Measurements from ENCODE around the gene STUM. TPM values are rescaled to one million over a fixed set of nuclear protein-coding genes. Genes with fewer than 3 reads are reported as not detected.

STUM gene
- total and polyA plus RNA-seq, 2 donors (not counting 1 experiment from before 2014, with no cell fraction given), result 0.01 TPM; not detected in 1

DNA sequence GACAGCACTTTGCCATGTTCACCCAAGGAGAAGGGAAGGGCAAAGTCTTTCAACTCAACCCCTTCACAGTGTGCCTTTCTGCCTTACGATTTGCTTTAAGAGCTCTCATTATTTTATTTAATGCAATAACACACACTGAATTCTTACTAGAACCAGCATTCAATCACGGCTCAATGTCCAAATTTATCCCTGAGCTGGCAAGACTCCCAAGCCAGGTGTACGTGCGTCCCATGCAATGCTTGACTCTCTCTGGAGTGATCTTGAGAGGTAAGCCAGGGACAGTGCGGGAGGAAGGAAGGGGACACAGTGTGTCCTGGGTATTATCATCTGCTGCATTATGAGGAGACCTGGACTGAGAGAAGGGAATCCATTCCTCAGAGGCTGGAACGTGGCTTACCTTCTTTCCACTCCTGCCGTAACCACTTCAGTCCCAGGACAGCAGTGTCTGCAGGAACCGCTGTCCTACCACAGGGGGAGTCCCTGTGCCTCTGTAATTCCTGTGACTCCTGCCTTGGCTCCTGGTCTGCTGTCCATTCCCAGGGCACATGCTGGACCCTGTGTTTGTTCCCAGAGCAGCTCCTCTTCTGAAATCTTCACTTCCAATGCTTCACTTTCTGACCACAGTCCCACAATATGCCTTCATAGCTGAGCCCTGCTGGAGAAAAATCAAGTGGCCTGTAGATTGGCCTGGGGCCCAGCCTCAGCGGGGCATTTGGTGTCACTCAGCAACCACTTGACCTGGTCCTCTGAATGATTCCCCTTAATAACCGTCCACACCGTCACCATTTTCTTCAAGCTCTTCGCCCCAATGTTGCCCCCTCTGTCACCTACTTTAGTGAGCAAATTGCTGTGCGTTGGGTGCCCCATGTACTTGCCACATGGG is 28.6 kb upstream of the STUM start:
- Histone ChIP-seq H3K36me3 (ENCODE audit: control insufficient read depth, insufficient read depth, low read length) (no peaks in the 10 kb centered on the region), H3K27me3 (ENCODE audit: control insufficient read depth, insufficient read depth, low read length) (peaks cover 12% of the 10 kb centered on the region), H3K79me2 (ENCODE audit: control insufficient read depth, insufficient read depth, low read length) (no peaks in the 10 kb centered on the region), H3K4me1 (ENCODE audit: control insufficient read depth, extremely low read depth, insufficient read depth, low read length) (no peaks in the 10 kb centered on the region), H3K9ac (ENCODE audit: insufficient read depth, low read length) (no peak overlapping the region), H3K27ac (ENCODE audit: insufficient read depth, low read length) (no peak overlapping the region), H2AFZ (ENCODE audit: low read length) (no peak overlapping the region), H3K9me3 (ENCODE audit: control insufficient read depth, insufficient read depth, low read depth, low read length) (no peaks in the 10 kb centered on the region), H4K20me1 (ENCODE audit: control insufficient read depth, extremely low read depth, insufficient read depth, low read length) (no peaks in the 10 kb centered on the region), H3K4me2 (ENCODE audit: extremely low read depth, insufficient read depth, low read length) (no peak overlapping the region), H3K4me3 (replicated peaks in 1 of 4; ENCODE audit: control extremely low read depth in 1 of 4, insufficient read depth in 1 of 4, low read depth in 3 of 4, low read length in 4 of 4) (no peak overlapping the region)
- no peak for DNase-seq (ENCODE audit: low read depth in 2 of 2)
- no peak for TF ChIP-seq EZH2 (IDR thresholded peaks at IDR 0.05; ENCODE audit: low read length, missing control alignments)
- TF ChIP-seq, protein P1, sequence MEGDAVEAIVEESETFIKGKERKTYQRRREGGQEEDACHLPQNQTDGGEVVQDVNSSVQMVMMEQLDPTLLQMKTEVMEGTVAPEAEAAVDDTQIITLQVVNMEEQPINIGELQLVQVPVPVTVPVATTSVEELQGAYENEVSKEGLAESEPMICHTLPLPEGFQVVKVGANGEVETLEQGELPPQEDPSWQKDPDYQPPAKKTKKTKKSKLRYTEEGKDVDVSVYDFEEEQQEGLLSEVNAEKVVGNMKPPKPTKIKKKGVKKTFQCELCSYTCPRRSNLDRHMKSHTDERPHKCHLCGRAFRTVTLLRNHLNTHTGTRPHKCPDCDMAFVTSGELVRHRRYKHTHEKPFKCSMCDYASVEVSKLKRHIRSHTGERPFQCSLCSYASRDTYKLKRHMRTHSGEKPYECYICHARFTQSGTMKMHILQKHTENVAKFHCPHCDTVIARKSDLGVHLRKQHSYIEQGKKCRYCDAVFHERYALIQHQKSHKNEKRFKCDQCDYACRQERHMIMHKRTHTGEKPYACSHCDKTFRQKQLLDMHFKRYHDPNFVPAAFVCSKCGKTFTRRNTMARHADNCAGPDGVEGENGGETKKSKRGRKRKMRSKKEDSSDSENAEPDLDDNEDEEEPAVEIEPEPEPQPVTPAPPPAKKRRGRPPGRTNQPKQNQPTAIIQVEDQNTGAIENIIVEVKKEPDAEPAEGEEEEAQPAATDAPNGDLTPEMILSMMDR (conservative IDR thresholded peaks at IDR 0.05 in 1 of 2, IDR thresholded peaks at IDR 0.05 in 1 of 2; ENCODE audit: low read depth in 1 of 2, low read length in 2 of 2), result no peak

DNA sequence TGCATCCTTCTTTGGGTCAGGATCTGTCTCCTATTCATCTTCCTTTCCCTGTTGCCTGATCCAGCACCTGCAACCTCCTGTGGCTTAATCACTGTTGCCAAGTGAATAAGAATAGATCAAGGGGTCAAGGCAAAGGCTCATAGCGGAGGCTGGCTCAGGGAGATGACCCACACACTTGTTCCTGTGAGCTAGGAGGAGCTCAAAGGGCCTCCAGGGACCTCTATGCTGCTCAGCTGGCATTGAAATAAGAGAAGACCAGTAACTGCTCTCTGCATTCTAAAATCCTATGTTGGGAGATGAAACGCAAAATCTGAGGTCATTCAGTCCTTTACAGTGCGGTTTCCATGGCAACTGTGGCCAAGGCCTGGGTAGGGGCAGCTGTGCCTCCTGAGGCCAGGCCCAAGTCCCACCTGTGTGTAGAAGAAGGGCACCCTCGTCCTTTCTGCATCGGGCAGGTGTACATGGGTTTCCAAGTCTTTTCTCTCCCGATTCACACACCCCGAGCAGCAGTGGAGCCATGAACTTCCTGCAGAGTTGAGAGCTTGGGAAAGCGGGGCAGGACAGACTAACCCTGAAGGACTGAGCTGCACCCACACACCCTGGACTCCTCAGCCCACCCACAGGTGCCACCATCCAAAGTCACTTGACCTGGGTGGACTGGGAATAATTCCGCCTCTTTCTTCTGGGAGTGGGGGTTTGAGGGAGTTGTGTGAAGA is 27.8 kb upstream of the STUM start:
- Histone ChIP-seq H3K4me3 (replicated peaks in 1 of 4; ENCODE audit: control extremely low read depth in 1 of 4, insufficient read depth in 1 of 4, low read depth in 3 of 4, low read length in 4 of 4) (no peak overlapping the region), H2AFZ (ENCODE audit: low read length) (no peak overlapping the region), H4K20me1 (ENCODE audit: control insufficient read depth, extremely low read depth, insufficient read depth, low read length) (no peaks in the 10 kb centered on the region), H3K4me2 (ENCODE audit: extremely low read depth, insufficient read depth, low read length) (no peak overlapping the region), H3K9ac (ENCODE audit: insufficient read depth, low read length) (no peak overlapping the region), H3K9me3 (ENCODE audit: control insufficient read depth, insufficient read depth, low read depth, low read length) (no peaks in the 10 kb centered on the region), H3K4me1 (ENCODE audit: control insufficient read depth, extremely low read depth, insufficient read depth, low read length) (no peaks in the 10 kb centered on the region), H3K27ac (ENCODE audit: insufficient read depth, low read length) (no peak overlapping the region), H3K36me3 (ENCODE audit: control insufficient read depth, insufficient read depth, low read length) (no peaks in the 10 kb centered on the region), H3K27me3 (ENCODE audit: control insufficient read depth, insufficient read depth, low read length) (peaks cover 15% of the 10 kb centered on the region), H3K79me2 (ENCODE audit: control insufficient read depth, insufficient read depth, low read length) (no peaks in the 10 kb centered on the region)
- no peak for DNase-seq (ENCODE audit: low read depth in 2 of 2)
- TF ChIP-seq, protein P1 (conservative IDR thresholded peaks at IDR 0.05 in 1 of 2, IDR thresholded peaks at IDR 0.05 in 1 of 2; ENCODE audit: low read depth in 1 of 2, low read length in 2 of 2), result no peak
- no peak for TF ChIP-seq EZH2 (IDR thresholded peaks at IDR 0.05; ENCODE audit: low read length, missing control alignments)

DNA sequence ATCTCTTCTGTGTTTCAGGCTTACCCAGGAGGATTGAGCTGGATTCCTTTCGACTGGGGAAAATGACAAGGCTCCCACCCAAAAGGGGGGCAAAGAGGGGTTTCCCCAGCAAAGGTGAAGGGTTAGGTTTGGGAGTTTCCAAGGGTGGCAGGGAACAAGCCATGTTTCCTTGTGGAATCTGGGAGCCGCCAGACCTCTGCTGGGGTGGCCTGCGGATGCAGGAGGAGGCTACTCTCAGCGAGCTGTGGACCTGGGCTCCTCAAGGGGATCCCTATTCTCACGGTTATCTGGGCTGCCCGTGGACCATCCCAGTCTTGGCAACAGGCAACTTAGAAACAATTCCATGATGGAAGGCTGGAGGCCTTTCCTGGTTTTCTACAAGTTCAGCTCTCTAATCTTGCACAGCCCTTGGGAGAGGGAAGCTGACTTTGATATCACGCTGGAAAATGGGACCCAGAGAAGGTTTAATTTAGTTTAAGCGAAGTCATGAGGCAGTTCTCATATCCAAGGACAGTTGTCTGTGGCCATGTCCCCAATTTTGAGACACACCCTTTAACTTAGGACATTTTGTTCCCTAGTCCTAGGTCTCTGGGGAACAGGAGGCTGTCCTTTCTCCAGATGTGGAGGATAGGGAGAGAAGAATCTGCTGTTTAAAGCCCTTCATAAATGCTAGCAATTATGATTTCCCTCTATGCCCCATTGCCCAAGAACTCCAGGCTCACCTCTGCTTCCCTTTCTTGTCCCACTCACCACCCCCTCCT is 24.7 kb upstream of the STUM start:
- H3K79me2 ChIP-seq (ENCODE audit: control insufficient read depth, insufficient read depth, low read length), result no peaks in the 10 kb centered on the region
- H4K20me1 ChIP-seq (ENCODE audit: control insufficient read depth, extremely low read depth, insufficient read depth, low read length), result no peaks in the 10 kb centered on the region
- no peaks in the 10 kb centered on the region for H3K36me3 ChIP-seq (ENCODE audit: control insufficient read depth, insufficient read depth, low read length)
- no peaks in the 10 kb centered on the region for H3K9me3 ChIP-seq (ENCODE audit: control insufficient read depth, insufficient read depth, low read depth, low read length)
- no peak for DNase-seq (ENCODE audit: low read depth in 2 of 2)
- TF ChIP-seq, protein P1 (conservative IDR thresholded peaks at IDR 0.05 in 1 of 2, IDR thresholded peaks at IDR 0.05 in 1 of 2; ENCODE audit: low read depth in 1 of 2, low read length in 2 of 2), result no peak
- no peak for TF ChIP-seq EZH2 (IDR thresholded peaks at IDR 0.05; ENCODE audit: low read length, missing control alignments)
- H3K27me3 ChIP-seq (ENCODE audit: control insufficient read depth, insufficient read depth, low read length), result peaks cover 10% of the 10 kb centered on the region
- H3K27ac ChIP-seq (ENCODE audit: insufficient read depth, low read length), result no peak overlapping the region
- H3K4me3 ChIP-seq (replicated peaks in 1 of 4; ENCODE audit: control extremely low read depth in 1 of 4, insufficient read depth in 1 of 4, low read depth in 3 of 4, low read length in 4 of 4), result no peak overlapping the region
- no peak overlapping the region for H3K9ac ChIP-seq (ENCODE audit: insufficient read depth, low read length)
- no peak overlapping the region for H3K4me2 ChIP-seq (ENCODE audit: extremely low read depth, insufficient read depth, low read length)
- no peaks in the 10 kb centered on the region for H3K4me1 ChIP-seq (ENCODE audit: control insufficient read depth, extremely low read depth, insufficient read depth, low read length)
- H2AFZ ChIP-seq (ENCODE audit: low read length), result no peak overlapping the region

All from fibroblast of lung (primary cell).